Breast epithelium (tissue), 4 donors: ENCODE data around the gene LRR1. TPM values are rescaled to one million over a fixed set of nuclear protein-coding genes. Genes with fewer than 3 reads are reported as not detected.

Source experiments
- DNase-seq, 2 donors: peaks; one replicate each; pipeline ENCODE4 v3.0.0-alpha.2; 2019; ENCODE audit warnings: low spot score in 2 of 2
- H3K27ac ChIP-seq, 2 donors: fragments of 200-600 bp; sonication (generic) in 1 of 2; one replicate each; pipeline ENCODE4 v1.5.1; 2016 to 2019; ENCODE audit warnings: mild to moderate bottlenecking in 1 of 2
- H3K27me3 ChIP-seq, 2 donors: fragments of 200-600 bp; sonication (generic) in 1 of 2; one replicate each; pipeline versions ENCODE4 v1.5.1 to v1.6.0; 2017 to 2019; ENCODE audit warnings: control low read depth in 1 of 2, mild to moderate bottlenecking in 1 of 2
- H3K36me3 ChIP-seq: fragments of 200-600 bp; one replicate; pipeline ENCODE4 v1.5.1; 2019
- H3K4me1 ChIP-seq, 2 donors: fragments of 200-600 bp; sonication (generic); one replicate each; pipeline ENCODE4 v1.5.1; 2016 to 2019; ENCODE audit warnings: control low read depth in 1 of 2
- H3K4me3 ChIP-seq, 3 donors: fragments of 200-600 bp; sonication (generic); 1 replicate in 2 of 3; 2 replicates in 1 of 3; pipeline ENCODE4 v1.5.1; 2016 to 2019; ENCODE audit warnings: mild to moderate bottlenecking in 3 of 3, moderate library complexity in 2 of 3
- H3K9me3 ChIP-seq, 2 donors: fragments of 200-600 bp; sonication (generic) in 1 of 2; one replicate each; pipeline ENCODE4 v1.5.1; 2016 to 2019; ENCODE audit warnings: control low read depth in 1 of 2
- POLR2A ChIP-seq: fragments of 450-650 bp; IDR thresholded peaks from one replicate; pipeline ENCODE4 v1.6.1; 2016; ENCODE audit warnings: antibody characterized with exemption, mild to moderate bottlenecking, moderate library complexity
- POLR2AphosphoS5 ChIP-seq, 3 donors: sonication (generic); formaldehyde crosslinking; IDR thresholded peaks; one replicate each; pipeline ENCODE4 v1.6.1; 2017; ENCODE audit warnings: antibody characterized with exemption in 3 of 3
- intact Hi-C: fragments of 100-400 bp; cut with DNase I; formaldehyde crosslinking; loops from one replicate; pipeline ENCODE4 v1.15.1; 2023; ENCODE audit warnings: low total_unique reads
- total RNA-seq, 3 donors: library from RNA; depleted of rRNA; stranded (reverse); fragments of >200 nt; gene quantifications; one replicate each; pipeline ENCODE4 v1.1.0, GENCODE V29; 2016
- TF ChIP-seq, protein P1 (sequence below), 3 donors: fragments of 450-650 bp; IDR thresholded peaks; one replicate each; pipeline ENCODE4 v1.5.1; 2016 to 2017; ENCODE audit warnings: antibody characterized with exemption in 3 of 3, mild to moderate bottlenecking in 3 of 3, moderate library complexity in 3 of 3

LRR1 gene
- total RNA-seq, 3 donors from 2014 or later = 7.9 to 9.8 (median 9.2) TPM

DNA sequence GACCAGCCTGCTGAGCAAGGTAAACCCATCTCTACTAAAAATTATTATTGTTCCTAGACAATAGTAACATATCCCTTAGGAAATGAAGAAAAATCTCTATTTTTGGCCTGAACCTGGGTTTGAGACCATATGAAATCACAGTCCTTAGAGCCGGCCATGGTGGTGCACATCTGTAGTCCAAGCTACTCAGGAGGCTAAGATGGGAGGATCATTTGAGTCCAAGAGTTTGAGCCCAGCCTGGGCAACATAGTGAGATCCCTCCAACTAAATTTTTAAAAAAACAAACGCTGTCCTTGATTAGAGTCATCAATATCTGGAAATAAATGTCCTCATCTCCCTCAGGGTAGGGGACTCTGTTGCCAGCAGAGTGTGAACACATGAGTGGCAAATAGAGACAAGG, 47.2 kb upstream of the LRR1 start:
- Histone ChIP-seq H3K4me1 (no peaks in the 10 kb centered on the region), H3K9me3 (no peaks in the 10 kb centered on the region), H3K27me3 (no peaks in the 10 kb centered on the region), H3K4me3 (no peak overlapping the region), H3K36me3 (no peaks in the 10 kb centered on the region), H3K27ac (no peak overlapping the region)
- no peak for DNase-seq
- TF ChIP-seq, protein P1, sequence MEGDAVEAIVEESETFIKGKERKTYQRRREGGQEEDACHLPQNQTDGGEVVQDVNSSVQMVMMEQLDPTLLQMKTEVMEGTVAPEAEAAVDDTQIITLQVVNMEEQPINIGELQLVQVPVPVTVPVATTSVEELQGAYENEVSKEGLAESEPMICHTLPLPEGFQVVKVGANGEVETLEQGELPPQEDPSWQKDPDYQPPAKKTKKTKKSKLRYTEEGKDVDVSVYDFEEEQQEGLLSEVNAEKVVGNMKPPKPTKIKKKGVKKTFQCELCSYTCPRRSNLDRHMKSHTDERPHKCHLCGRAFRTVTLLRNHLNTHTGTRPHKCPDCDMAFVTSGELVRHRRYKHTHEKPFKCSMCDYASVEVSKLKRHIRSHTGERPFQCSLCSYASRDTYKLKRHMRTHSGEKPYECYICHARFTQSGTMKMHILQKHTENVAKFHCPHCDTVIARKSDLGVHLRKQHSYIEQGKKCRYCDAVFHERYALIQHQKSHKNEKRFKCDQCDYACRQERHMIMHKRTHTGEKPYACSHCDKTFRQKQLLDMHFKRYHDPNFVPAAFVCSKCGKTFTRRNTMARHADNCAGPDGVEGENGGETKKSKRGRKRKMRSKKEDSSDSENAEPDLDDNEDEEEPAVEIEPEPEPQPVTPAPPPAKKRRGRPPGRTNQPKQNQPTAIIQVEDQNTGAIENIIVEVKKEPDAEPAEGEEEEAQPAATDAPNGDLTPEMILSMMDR (IDR thresholded peaks at IDR 0.05) = no peak
- TF ChIP-seq POLR2A (no peak), POLR2AphosphoS5 (IDR thresholded peaks at IDR 0.05) (no peak)
- intact Hi-C loops = no loop called here

- intact Hi-C loops = no loop called here
- Histone ChIP-seq H3K9me3 (no peaks in the 10 kb centered on the region), H3K27ac (no peak overlapping the region), H3K36me3 (no peaks in the 10 kb centered on the region), H3K4me3 (no peak overlapping the region), H3K27me3 (no peaks in the 10 kb centered on the region), H3K4me1 (no peaks in the 10 kb centered on the region)
- TF ChIP-seq POLR2A = no peak
- TF ChIP-seq POLR2AphosphoS5 (IDR thresholded peaks at IDR 0.05) = no peak
- TF ChIP-seq, protein P1 (IDR thresholded peaks at IDR 0.05) = no peak
- DNase-seq = no peak
Measured at GRCh38 chr14:49553106-49553505, 45.6 kb upstream of the LRR1 start.

DNA sequence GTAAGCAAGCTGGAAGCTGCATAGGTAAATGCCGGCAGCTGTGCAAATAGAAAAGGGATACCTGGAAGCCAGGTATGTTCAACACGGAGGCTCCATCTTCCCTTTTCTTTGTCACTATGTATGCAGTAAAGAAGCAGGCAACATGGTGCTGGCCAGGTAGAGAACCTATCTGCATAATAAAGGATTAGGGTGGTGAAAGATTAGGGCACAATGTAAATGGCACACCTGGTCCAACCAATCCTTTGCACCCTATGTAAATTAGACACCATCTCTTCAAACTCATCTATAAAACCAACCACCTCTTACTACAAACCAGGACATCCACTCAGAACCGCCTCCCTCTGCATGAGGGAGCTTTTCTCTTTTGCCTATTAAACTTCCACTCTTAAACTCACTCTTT, 44.8 kb upstream of the LRR1 start:
- no peaks in the 10 kb centered on the region for H3K36me3 ChIP-seq
- no peak for DNase-seq
- TF ChIP-seq, protein P1 (IDR thresholded peaks at IDR 0.05) = no peak
- TF ChIP-seq POLR2A (no peak), POLR2AphosphoS5 (IDR thresholded peaks at IDR 0.05) (no peak)
- H3K4me1 ChIP-seq = no peaks in the 10 kb centered on the region
- intact Hi-C loops = no loop called here
- H3K27ac ChIP-seq = no peak overlapping the region
- no peak overlapping the region for H3K4me3 ChIP-seq
- no peaks in the 10 kb centered on the region for H3K27me3 ChIP-seq
- H3K9me3 ChIP-seq = no peaks in the 10 kb centered on the region

DNA sequence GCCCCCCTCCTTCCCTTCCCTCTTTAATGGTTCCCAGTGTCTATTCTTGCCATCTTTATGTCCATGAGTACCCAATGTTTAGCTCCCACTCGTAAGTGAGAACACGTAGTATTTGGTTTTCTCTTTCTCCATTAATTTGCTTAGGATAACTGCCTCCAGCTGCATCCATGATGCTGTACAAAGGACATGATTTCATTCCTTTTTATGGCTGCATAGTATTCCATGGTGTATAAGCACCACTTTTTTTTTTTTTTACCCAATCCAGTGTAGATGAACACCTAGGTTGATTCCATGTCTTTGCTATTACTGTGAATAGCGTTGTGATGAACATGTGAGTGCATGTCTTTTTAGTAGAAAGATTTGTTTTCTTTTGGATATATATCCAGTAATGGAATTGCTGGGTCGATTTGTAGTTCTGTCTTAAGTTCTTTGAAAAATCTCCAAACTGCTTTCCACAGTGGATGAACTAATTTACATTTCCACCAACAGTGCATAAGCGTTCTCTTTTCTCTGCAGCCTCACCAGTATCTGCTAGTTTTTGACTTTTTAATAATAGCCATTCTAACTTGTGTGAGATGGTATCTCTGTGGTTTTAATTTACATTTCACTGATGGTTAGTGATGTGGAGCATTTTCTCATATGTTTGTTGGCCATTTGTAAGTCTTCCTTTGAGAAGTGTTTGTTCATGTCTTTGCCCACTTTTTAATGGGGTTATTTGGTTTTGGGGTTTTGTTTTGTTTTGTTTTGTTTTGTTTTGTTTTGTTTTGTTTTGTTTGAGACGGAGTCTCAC, 38.6 kb upstream of the LRR1 start:
- H3K4me3 ChIP-seq = no peak overlapping the region
- TF ChIP-seq POLR2A = no peak
- no peak for TF ChIP-seq POLR2AphosphoS5 (IDR thresholded peaks at IDR 0.05)
- TF ChIP-seq, protein P1 (IDR thresholded peaks at IDR 0.05) = no peak
- intact Hi-C loops = no loop called here
- no peaks in the 10 kb centered on the region for H3K27me3 ChIP-seq
- DNase-seq = no peak
- H3K9me3 ChIP-seq = peaks cover 0 to 4% of the 10 kb centered on the region in 2 donors
- no peak overlapping the region for H3K27ac ChIP-seq
- no peaks in the 10 kb centered on the region for H3K36me3 ChIP-seq
- H3K4me1 ChIP-seq = no peaks in the 10 kb centered on the region

DNA sequence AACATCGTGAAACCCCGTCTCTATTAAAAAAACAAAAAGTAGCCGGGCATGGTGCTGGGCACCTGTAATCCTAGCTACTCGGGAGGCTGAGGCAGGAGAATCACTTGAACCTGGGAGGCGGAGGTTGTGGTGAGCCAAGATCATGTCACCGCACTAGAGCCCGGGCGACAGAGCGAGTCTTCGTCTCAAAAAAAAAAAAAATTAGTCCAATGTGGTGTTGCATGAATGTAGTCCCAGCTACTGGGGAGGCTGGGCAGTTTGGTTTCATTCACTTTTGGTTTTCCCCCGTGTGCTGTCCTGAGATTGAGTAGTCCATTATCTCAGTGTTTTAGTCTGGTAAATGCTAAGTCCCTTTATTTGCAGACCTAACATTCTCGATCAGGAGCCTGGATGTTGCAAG, 32.0 kb upstream of the LRR1 start:
- H3K4me1 ChIP-seq = no peaks in the 10 kb centered on the region
- TF ChIP-seq, protein P1 (IDR thresholded peaks at IDR 0.05) = no peak
- TF ChIP-seq POLR2AphosphoS5 (IDR thresholded peaks at IDR 0.05) (no peak), POLR2A (no peak)
- H3K27me3 ChIP-seq = no peaks in the 10 kb centered on the region
- intact Hi-C loops = no loop called here
- H3K4me3 ChIP-seq = no peak overlapping the region
- DNase-seq = no peak
- no peak overlapping the region for H3K27ac ChIP-seq
- H3K36me3 ChIP-seq = no peaks in the 10 kb centered on the region
- H3K9me3 ChIP-seq = peaks cover 0 to 4% of the 10 kb centered on the region in 2 donors
